GM18951 (cell line): ENCODE results near the gene DKC1.

Experiments
- POLR2A ChIP-seq: IDR thresholded peaks from 4 replicates; pipeline ENCODE4 v1.6.1; 2011; ENCODE audit warnings: mild to moderate bottlenecking; ENCODE audit not compliant: insufficient read length, insufficient read depth; ENCODE audit errors: extremely low read depth
- in situ Hi-C: fragments of 300-500 bp; cut with MboI; formaldehyde crosslinking; loops from one replicate; pipeline ENCODE4 v1.12.0; 2022; ENCODE audit warnings: low sequenced_read_pairs, mixed read lengths, inconsistent platforms; ENCODE audit not compliant: unreplicated experiment

Gene DKC1

DNA sequence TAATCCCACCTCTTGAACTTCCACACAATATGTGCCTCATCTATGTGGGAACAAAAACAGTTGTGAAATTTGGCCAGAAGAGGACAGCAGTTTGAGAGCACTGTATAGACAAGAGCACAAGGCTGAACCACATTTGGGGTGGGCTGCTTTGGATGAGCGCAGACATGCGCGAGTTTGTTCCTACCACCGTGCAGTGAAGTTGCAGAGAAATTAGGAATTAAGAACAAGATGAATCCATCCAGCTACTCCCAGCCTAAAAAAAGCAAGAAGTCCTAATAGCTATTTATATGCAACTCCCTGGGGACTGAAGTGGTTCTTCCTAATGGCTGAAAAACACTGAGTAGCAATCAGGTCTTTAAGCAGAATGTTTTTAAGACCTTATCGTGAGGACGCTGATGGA lies 12.8 kb upstream of the DKC1 start:
- no peak for TF ChIP-seq POLR2A
- in situ Hi-C loops, result no loop called here

DNA sequence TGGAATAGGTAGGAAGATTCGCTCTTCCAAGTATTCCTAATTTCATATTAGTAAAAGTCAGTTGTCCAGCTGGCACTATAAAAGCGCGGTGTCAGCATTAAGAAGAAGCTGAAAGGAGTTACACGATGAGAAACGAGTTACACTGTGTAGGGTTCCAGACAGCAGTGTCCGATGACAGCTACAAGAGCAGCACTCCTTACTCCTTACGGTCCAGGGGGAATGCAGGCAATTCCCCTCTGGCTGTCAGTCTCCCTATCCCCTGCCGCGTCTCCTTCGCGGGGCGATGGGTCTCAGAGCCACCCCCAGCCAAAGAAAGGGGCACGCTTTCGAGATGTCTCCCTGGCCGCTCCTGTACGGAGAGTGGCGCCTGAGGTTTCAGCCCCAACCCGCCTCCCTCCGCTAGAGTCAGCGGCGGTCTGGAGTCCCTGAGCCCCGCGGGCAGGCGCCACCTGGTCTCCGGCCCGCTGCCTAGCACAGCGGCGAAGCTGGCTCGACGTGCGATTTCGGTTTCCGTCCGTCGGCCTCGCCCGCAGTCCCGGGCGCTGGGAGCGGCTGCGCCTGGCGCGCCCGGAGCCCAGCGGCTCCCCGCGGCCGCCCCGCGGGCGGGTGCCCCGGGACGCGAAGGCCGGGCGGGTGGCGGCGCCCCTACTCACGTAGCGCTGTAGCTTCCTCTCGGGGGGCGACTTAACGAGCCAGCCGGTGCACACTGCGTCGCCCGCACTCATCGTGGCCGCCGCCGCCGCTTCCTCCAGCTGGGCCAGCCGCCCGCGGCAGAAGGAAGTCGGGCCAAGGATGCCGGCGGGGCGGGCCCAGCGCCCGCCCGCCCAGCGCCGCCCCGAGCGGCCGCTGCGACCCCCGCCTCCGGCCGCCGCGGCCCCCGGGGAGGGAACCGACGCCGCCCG lies 12.1 kb upstream of the DKC1 start, which contains the start of gene GAB3:
Gene GAB3 (minus strand): TSS at position 777 of the 902 bp plus-strand sequence. CDS start 52 bp downstream, at position 725.
- in situ Hi-C loops, result no loop called here

DNA sequence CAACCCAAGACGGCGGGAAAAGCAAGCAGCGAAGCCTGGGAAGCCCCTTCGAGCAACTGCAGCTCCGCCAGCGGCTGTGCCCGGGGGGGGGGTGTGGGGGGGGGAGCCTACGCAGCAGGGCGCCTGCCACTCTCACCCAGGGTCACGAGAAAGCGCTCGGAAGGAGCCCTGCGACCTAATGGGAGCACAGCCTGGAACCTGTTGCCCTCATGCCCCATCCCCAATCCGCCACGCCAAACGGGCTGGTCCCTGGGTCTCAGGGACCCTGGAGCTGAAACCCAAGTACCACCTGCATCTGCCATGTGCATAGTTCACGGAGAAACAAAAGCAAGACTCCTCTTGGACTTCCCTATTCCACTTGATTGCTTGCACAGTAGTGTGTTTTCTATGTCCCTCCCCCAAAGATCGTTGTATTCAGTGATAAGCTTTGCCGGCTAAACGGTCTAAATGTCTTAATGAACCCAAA lies 11.4 kb upstream of the DKC1 start:
- in situ Hi-C loops, result no loop called here
- no peak for TF ChIP-seq POLR2A

More for the DNA sequence above, 12.1 kb upstream of the DKC1 start, which contains the start of gene GAB3:
- peak; percentile 42 for TF ChIP-seq POLR2A

DNA sequence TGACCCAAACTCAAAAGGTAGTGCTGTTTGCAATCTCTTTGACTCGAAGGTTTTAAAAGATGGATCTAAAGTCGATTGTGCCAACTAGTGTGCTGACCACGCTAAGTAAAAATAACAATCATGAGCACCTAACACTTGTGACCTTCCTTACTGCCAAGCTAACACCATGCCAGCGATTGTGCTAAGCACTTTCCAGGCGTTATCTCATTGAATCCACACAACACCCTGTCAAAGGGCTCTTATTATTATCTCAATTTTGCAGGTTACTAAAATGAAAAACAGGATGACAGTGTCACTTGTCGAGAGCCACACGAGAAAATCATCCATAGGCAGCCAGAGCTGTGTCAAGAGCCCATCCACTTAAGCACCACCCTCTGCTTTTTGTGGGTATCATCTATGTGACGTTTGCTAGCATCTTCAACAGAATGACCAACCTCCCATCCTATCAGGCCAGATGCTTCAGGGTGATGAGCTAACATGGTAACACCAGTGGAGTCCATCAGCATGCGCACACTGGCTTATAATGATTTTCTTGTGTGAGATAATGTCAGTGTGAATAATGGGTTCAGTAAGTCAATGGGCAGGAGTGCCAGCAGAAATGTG lies 10.9 kb upstream of the DKC1 start:
- no peak for TF ChIP-seq POLR2A
- in situ Hi-C loops, result no loop called here

DNA sequence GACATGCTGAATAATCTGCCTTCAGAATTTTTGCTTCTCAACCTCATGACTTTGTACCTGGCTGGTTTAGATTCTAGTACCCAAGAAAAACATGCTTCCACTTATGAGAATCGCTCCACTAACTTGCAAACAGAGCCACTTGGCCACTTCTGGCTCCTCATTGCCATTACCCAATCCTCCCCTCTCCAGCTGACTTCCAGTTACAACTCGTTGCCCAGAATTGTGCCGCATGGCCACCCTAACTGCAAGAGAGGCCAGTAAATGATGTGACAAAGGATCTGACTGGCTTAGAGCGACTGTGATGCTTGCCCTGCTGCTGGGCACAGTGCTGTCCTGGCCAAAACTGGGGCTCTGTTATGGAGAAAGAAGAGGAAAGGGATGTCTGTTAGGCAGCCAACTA lies 4.0 kb upstream of the DKC1 start:
- in situ Hi-C loops, result no loop called here

DNA sequence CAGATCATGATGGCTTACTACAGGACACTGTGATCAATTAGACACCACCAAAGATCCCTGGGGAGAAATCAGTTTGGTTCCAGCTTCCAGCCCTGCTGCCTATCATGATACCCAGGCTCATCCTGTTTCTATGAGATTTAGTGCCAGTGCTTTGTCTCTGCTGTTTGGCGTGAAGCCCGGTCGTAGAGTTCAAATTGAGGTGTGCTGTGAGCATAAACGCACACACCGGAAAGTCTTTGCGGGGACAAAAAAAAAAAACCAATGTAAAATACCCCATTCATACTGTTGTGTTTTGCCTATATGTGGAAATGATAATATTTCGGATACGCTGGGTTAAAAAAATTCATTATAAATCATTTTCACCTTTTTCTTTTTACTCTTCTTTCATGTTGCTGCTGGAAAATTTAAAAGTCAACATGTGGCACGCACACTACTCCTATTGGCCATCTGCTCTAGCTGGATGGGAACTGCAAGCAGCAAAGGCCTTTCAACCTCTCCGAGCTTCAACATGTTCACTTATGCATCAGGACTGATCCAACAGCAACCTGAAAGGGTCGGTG lies 607 bp upstream of the DKC1 start:
- in situ Hi-C loops, result no loop called here
- TF ChIP-seq POLR2A, result no peak

More for the DNA sequence above, 4.0 kb upstream of the DKC1 start:
- TF ChIP-seq POLR2A, result no peak

DNA sequence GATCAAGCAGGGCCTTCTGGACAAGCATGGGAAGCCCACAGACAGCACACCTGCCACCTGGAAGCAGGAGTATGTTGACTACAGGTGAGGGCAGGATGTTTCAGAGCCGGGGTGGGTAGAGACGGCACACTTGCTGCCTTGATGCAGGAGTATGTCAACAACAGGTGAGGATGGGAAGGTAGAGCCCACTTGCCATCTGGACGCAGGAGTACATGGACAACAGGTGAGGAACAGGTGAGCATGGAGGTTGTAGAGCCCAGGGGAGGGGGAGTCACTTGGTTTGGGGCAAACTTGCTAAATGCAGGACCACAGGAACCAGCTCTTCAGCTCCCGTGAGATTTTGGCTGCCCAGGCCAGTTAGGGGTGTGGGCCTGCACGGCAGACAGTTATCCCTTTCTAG lies 12.0 kb downstream of the DKC1 start:
- in situ Hi-C loops, result no loop called here
- TF ChIP-seq POLR2A, result no peak

DNA sequence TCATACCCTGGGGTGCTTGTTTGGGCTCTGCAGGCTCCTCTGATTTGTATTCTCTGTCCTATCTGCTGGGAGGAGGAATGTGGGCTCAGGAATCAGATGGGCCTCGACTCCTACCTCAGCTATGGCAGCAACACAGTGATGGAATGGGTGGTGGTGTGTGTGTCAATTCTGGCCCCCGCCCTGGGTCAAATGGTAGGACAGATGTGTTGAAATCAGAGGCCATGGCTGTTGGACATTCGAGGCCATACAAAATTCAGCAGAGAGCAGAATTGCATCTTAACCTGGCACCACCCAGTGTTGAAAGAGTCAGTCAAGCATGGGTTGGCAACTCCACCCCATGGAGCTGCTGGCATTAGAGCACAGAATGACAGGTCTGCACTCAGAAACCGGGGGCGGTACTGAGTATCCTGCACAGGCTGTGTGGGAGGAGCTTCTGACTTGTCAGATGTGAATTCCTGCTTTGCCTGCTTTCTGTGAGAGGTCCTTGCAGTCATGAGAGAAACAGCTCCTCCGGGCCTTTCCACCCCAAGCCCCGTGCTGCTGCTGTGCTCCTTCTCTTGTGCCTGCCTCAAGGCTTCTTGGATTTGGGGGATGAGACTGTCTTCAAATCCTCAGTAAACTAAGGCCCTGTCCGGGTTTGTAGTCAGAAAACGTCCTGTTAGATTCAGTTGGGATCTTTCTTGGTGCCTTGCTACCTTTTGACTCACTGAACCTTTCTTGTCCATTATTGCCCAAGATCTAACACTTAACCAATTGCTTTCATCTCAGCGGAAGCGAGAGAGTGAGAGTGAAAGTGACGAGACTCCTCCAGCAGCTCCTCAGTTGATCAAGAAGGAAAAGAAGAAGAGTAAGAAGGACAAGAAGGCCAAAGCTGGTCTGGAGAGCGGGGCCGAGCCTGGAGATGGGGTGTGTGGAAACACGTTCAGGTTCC lies 13.0 kb downstream of the DKC1 start:
- TF ChIP-seq POLR2A, result no peak
- in situ Hi-C loops, result no loop called here

DNA sequence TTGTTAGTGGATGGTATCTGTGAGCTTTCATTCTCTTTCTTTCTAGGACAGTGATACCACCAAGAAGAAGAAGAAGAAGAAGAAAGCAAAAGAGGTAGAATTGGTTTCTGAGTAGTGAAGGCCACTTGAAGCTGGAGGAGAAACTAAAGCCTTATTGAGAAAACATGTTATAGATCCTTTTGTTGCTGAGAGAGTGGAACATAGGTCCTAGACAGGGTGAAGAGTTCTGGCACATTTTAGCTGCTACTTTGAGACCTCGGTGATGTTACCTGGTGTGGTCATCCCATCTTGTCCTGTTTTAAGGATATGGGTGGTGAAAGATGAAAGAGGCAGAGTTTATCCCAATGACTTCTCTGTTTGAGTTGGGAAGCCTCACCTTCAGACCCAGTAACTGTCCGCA lies 14.1 kb downstream of the DKC1 start:
- in situ Hi-C loops, result no loop called here
- no peak for TF ChIP-seq POLR2A

DNA sequence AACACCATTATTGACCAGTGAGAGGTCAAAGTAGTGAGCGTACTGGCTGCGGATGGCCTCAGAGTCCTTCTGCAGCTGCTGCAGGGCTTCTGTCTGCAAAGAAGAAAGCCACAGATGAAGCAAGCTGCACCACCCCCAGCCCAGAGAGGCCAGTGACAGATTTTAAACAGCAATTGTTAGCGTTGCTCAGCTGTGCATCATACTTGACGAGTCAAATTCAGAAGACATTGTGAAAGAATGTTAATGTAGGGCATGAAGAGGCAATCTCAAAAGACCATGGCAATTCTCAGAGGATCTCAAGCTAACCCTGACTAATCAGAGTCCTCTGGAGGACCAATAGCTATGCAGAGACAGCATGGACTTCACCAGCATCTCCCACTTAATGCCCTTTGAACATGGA lies 16.6 kb downstream of the DKC1 start:
- no peak for TF ChIP-seq POLR2A
- in situ Hi-C loops, result no loop called here

DNA sequence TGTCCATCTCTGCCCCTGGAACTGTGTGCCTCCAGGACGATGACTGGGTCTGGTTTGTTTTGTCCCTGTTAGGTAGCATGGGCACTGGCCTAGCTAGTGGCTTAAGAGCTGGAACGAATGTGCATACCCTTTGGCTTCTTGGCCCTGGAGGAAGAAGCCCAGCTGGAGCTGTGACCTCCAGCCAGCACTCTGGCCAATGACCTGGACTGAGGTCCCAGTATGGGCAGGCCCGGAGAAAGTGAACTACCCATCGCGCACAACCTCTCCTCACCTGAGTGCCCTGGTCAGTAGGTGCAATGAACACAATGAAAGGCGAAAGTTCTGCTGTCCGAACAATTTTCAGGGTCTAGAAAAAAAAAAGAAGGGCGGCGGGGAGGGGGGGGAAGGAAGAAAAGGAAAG lies 18.3 kb downstream of the DKC1 start:
- TF ChIP-seq POLR2A, result no peak
- in situ Hi-C loops, result no loop called here

DNA sequence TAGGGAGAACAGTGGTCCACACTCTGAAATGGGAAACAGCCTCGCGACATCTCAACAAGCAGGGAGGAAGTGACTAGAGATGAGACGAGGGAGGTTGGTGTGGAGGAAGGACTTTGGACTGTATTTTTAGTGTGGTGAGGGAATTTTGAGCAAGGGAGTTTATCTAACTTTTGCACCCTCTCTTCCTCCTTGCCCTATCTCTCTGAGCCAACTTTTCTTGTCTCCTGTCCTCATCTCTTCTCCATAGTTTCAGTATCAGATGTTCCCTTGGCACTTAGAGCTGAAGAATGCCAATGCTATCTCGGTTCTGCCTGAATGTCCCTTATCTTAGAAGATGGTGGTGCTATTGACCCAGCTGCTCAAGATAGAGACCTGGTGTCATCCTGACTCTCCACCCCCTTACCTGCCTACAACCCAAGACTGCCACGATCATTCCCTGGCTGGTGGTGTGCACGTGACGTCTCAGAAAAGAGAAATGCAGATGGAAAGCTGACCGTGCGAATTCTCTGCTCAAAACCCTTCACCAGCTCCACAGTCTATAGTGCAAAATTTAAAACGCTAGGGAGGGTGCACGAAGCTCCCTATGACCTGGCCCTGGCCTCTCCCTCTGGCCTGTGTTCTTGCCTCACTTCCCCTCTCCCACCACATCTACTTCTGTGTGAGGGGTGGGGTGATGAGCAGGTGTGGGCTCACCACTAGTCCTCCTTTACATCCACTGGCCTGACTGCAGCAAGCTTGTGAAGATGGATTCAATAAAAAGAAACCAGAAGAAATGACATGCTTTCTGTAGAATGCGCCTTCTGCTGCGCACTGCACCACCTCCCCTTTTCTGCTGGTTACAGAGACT lies 21.7 kb downstream of the DKC1 start:
- in situ Hi-C loops, result no loop called here
- no peak for TF ChIP-seq POLR2A
